HepG2 (cell line): ENCODE data around the gene EIF1AD. TPM values are rescaled to one million over a fixed set of nuclear protein-coding genes. Genes with fewer than 3 reads are reported as not detected.

Experiments used
- ATAC-seq: fragments of 200-7000 bp; cut with Tn5 transposase; 3 replicates; pipeline ENCODE4 v1.9.1; 2020; ENCODE audit warnings: mild to moderate bottlenecking, moderate library complexity
- BruUV-seq: library from RNA; stranded (reverse); fragments of 400-500 nt; replicated peaks from 2 replicates; lab custom pipeline; 2021; lab: Mats Ljungman, UMichigan
- CTCF ChIA-PET: fragments of 300-600 bp; formaldehyde crosslinking; extraction: SDS; loops from one replicate; lab custom pipeline; 2021; ENCODE audit warnings: low total read pairs, inconsistent platforms, low intra/inter-chr PET ratio; lab: Yijun Ruan, JAX
- POLR2A ChIA-PET: fragments of 350-600 bp; sonication (Branson Sonifier 250); formaldehyde crosslinking; loops from one replicate; lab custom pipeline; 2020; ENCODE audit warnings: antibody characterized with exemption, inconsistent platforms; lab: Yijun Ruan, JAX
- DNase-seq: peaks from one replicate; pipeline ENCODE4 v3.0.0-alpha.2; 2015; ENCODE audit warnings: low spot score
- FAIRE-seq: peaks from 3 replicates; lab custom pipeline; 2011; peaks lifted over from hg19 to GRCh38; lab: Jason Lieb, UNC
- H2AFZ ChIP-seq: one replicate; pipeline ENCODE4 v1.6.1; 2011; ENCODE audit warnings: low read length, inconsistent platforms
- H3K27ac ChIP-seq: fragments of 300-600 bp; 3 replicates; pipeline ENCODE4 v1.8.0; 2011; ENCODE audit warnings: mixed run types, mild to moderate bottlenecking, mixed read lengths, low read length, inconsistent platforms; ENCODE audit not compliant: insufficient read depth; ENCODE audit errors: extremely low read length
- H3K27me3 ChIP-seq, 2 experiments: fragments of 200-600 bp in 1 of 2; 2 replicates in 1 of 2; 3 replicates in 1 of 2; pipeline versions ENCODE4 v1.6.0 to v1.8.0; 2011; ENCODE audit warnings: low read length in 2 of 2, mild to moderate bottlenecking in 2 of 2, moderate library complexity in 2 of 2, inconsistent platforms in 1 of 2; ENCODE audit not compliant: insufficient read depth in 2 of 2, control insufficient read depth in 1 of 2
- H3K36me3 ChIP-seq, 2 experiments: fragments of 200-600 bp in 1 of 2; replicated peaks in 1 of 2; 2 replicates in 1 of 2; 3 replicates in 1 of 2; pipeline versions ENCODE4 v1.5.1 to v1.8.0; 2011; ENCODE audit warnings: low read length in 2 of 2, inconsistent platforms in 1 of 2; ENCODE audit not compliant: insufficient read depth in 2 of 2, control insufficient read depth in 1 of 2
- H3K4me1 ChIP-seq: 2 replicates; pipeline ENCODE4 v1.5.1; 2012; ENCODE audit warnings: low read length, inconsistent platforms; ENCODE audit not compliant: insufficient read depth
- H3K4me2 ChIP-seq: 2 replicates; pipeline ENCODE4 v1.6.0; 2011; ENCODE audit warnings: low read depth, low read length, inconsistent platforms
- H3K4me3 ChIP-seq, 3 experiments: fragments of 200-600 bp in 1 of 3; sonication (generic), shearing (Covaris generic) in 1 of 3; replicated peaks in 1 of 3; 2 replicates each; pipeline ENCODE4 v1.5.1; 2011 to 2016; ENCODE audit warnings: low read length in 3 of 3, inconsistent platforms in 2 of 3, low read depth in 2 of 3, mild to moderate bottlenecking in 2 of 3, control low read depth in 1 of 3, mixed read lengths in 1 of 3; ENCODE audit not compliant: insufficient read depth in 1 of 3
- H3K79me2 ChIP-seq: one replicate; pipeline ENCODE4 v1.6.1; 2011; ENCODE audit warnings: low read length, inconsistent platforms; ENCODE audit not compliant: insufficient read depth
- H3K9ac ChIP-seq: 2 replicates; pipeline ENCODE4 v1.6.0; 2011; ENCODE audit warnings: mild to moderate bottlenecking, low read depth, low read length, inconsistent platforms; ENCODE audit not compliant: insufficient read depth
- H3K9me3 ChIP-seq: 2 replicates; pipeline ENCODE4 v1.5.1; 2012; ENCODE audit warnings: mild to moderate bottlenecking, low read length
- H4K20me1 ChIP-seq: 2 replicates; pipeline ENCODE4 v1.6.0; 2011; ENCODE audit warnings: inconsistent platforms, mild to moderate bottlenecking, low read length, moderate library complexity; ENCODE audit not compliant: insufficient read depth
- CC2D1A ChIP-seq: sonication (generic); formaldehyde crosslinking; IDR thresholded peaks from 2 replicates; pipeline ENCODE4 v1.8.1; 2023; ENCODE audit warnings: mild to moderate bottlenecking, missing genetic modification reagents
- FOXP1 ChIP-seq, 2 experiments: fragments of 450-650 bp in 1 of 2; IDR thresholded peaks; 2 replicates each; pipeline ENCODE4 v1.6.1; 2017 to 2018; ENCODE audit warnings: antibody characterized with exemption in 1 of 2
- ISX ChIP-seq: sonication (generic); formaldehyde crosslinking; conservative IDR thresholded peaks from 2 replicates; pipeline ENCODE4 v1.5.0; 2020; ENCODE audit warnings: missing genetic modification reagents
- KLF12 ChIP-seq: sonication (generic); formaldehyde crosslinking; IDR thresholded peaks from 2 replicates; pipeline ENCODE4 v1.4.0; 2020; ENCODE audit warnings: missing genetic modification reagents, borderline replicate concordance
- MED13 ChIP-seq: sonication (generic); formaldehyde crosslinking; IDR thresholded peaks from 2 replicates; pipeline ENCODE4 v1.5.0; 2020; ENCODE audit warnings: missing genetic modification reagents
- ONECUT2 ChIP-seq: sonication (generic); formaldehyde crosslinking; IDR thresholded peaks from 2 replicates; pipeline ENCODE4 v1.4.0; 2020; ENCODE audit warnings: missing genetic modification reagents
- PHB2 ChIP-seq: fragments of 450-650 bp; IDR thresholded peaks from 2 replicates; pipeline ENCODE4 v1.6.1; 2018; ENCODE audit not compliant: partially characterized antibody
- SIN3B ChIP-seq: fragments of 150-350 bp; IDR thresholded peaks from 2 replicates; pipeline ENCODE4 v1.6.1; 2014; ENCODE audit warnings: low read length
- SIX1 ChIP-seq: sonication (generic); formaldehyde crosslinking; IDR thresholded peaks from 2 replicates; pipeline ENCODE4 v1.4.0; 2020; ENCODE audit warnings: missing genetic modification reagents, borderline replicate concordance
- TEF ChIP-seq: sonication (generic); formaldehyde crosslinking; IDR thresholded peaks from 2 replicates; pipeline ENCODE4 v1.5.0; 2020; ENCODE audit warnings: missing genetic modification reagents
- UBTF ChIP-seq: sonication (generic); formaldehyde crosslinking; IDR thresholded peaks from 2 replicates; pipeline ENCODE4 v1.4.0; 2020; ENCODE audit warnings: mild to moderate bottlenecking, missing genetic modification reagents
- ZNF343 ChIP-seq: sonication (generic); formaldehyde crosslinking; IDR thresholded peaks from 2 replicates; pipeline ENCODE4 v1.4.0; 2020; ENCODE audit warnings: mild to moderate bottlenecking, missing genetic modification reagents
- ZNF619 ChIP-seq: sonication (generic); formaldehyde crosslinking; IDR thresholded peaks from 2 replicates; pipeline ENCODE4 v1.4.0; 2020; ENCODE audit warnings: mild to moderate bottlenecking, missing genetic modification reagents
- ZNF703 ChIP-seq: sonication (generic); formaldehyde crosslinking; IDR thresholded peaks from 2 replicates; pipeline ENCODE4 v1.5.1; 2020; ENCODE audit warnings: missing genetic modification reagents, mild to moderate bottlenecking, moderate library complexity, borderline replicate concordance
- WGBS: methylation state at CpG from one replicate; pipeline ENCODE4 v1.1.6; 2017; ENCODE audit warnings: low lambda C conversion rate; 5-methylcytosine and 5-hydroxymethylcytosine counted together
- in situ Hi-C: cut with HindIII; loops from 2 replicates; pipeline ENCODE4 v1.10.0; 2017; ENCODE audit warnings: low pct_unique_long_range_greater_than_20kb; ENCODE audit not compliant: extremely low pct_ligation_motif_present
- intact Hi-C: fragments of 100-400 bp; cut with micrococcal nuclease; formaldehyde crosslinking; loops from one replicate; pipeline ENCODE4 v1.10.0; 2022; ENCODE audit not compliant: unreplicated experiment
- polyA plus RNA-seq, 8 experiments: library from polyadenylated mRNA; depleted of rRNA in 3 of 8; stranded (reverse) in 7 of 8; unstranded in 1 of 8; fragments of >200 nt; fragmentation: Illumina TruSeq in 4 of 8; extraction: Trizol in 4 of 8; gene quantifications; 2 replicates each; pipeline versions ENCODE4 v1.2.1 to v1.2.3, GENCODE V29; 2011 to 2016; ENCODE audit warnings: low read depth in 4 of 8, missing spikeins in 1 of 8, mixed read lengths in 1 of 8; ENCODE audit not compliant: insufficient read depth in 1 of 8
- total RNA-seq, 5 experiments: library from RNA; depleted of rRNA; stranded (reverse); fragments of >200 nt; fragmentation: Illumina TruSeq; extraction: Trizol; gene quantifications; 2 replicates each; pipeline ENCODE4 v1.2.3, GENCODE V29; 2016; ENCODE audit warnings: low read depth in 1 of 5

EIF1AD gene
- total and polyA plus RNA-seq, 2 of the 13 experiments (the other 11 are each of a cell fraction or from before 2014, with no cell fraction given), result 18.2 to 30.8 TPM

GRCh38 chr11:66016793-66017177, 14.8 kb upstream of the EIF1AD start:
- CTCF ChIA-PET, result no interaction called here

GRCh38 chr11:66015936-66016792, 14.2 kb upstream of the EIF1AD start:
- H4K20me1 ChIP-seq, result no peaks in the 10 kb centered on the region
- no peak overlapping the region for H3K27ac ChIP-seq
- intact Hi-C loops (no loop called here), in situ Hi-C loops (no loop called here)
- no TSS peak for BruUV-seq
- H3K9ac ChIP-seq, result no peak overlapping the region
- 0 out of 3 replicates have a peak, but pooled peaks have one; percentile 6 for ATAC-seq
- CTCF ChIA-PET, result no interaction called here
- H3K9me3 ChIP-seq, result no peaks in the 10 kb centered on the region
- H3K4me2 ChIP-seq, result no peak overlapping the region
- no peak overlapping the region for H3K4me3 ChIP-seq
- peaks cover 1% of the 10 kb centered on the region; the same call in 1 of the 2 replicates for H3K4me1 ChIP-seq
- no peaks in the 10 kb centered on the region for H3K79me2 ChIP-seq
- no peak for FAIRE-seq
- H3K36me3 ChIP-seq, result no peaks in the 10 kb centered on the region
- no peak overlapping the region for H2AFZ ChIP-seq
- peaks cover 10 to 39% of the 10 kb centered on the region in 2 experiments; a peak in 4 of 5 replicates for H3K27me3 ChIP-seq
- WGBS, result 10% methylated on average over 8 of the region's 18 CpGs
- no peak for DNase-seq
- POLR2A ChIA-PET, result interaction anchor here (0.6 kb wide), 1 partner anchor 15 kb away, joined by 3 read pairs; no protein-coding TSS in a partner anchor
- no peak for TF ChIP-seq FOXP1 (IDR thresholded peaks at IDR 0.05)
- no peak for TF ChIP-seq FOXP1 (CRISPR knock-in tag; IDR thresholded peaks at IDR 0.05)
- no peak for TF ChIP-seq CC2D1A
- TF ChIP-seq TEF (CRISPR knock-in tag), result no peak
- TF ChIP-seq ISX (CRISPR knock-in tag), result no peak
- TF ChIP-seq SIN3B, result no peak
- TF ChIP-seq UBTF (CRISPR knock-in tag), result no peak
- no peak for TF ChIP-seq ZNF619 (CRISPR knock-in tag)
- TF ChIP-seq PHB2, result no peak
- TF ChIP-seq SIX1, result no peak
- TF ChIP-seq KLF12 (CRISPR knock-in tag), result no peak

More at GRCh38 chr11:66016793-66017177, 14.8 kb upstream of the EIF1AD start:
- Histone ChIP-seq H3K9ac (no peak overlapping the region), H4K20me1 (no peaks in the 10 kb centered on the region), H3K27ac (no peak overlapping the region), H3K36me3 (no peaks in the 10 kb centered on the region), H3K27me3 (peaks cover 9 to 40% of the 10 kb centered on the region in 2 experiments; a peak in 4 of 5 replicates), H3K4me1 (peaks cover 7% of the 10 kb centered on the region; the same call in 1 of the 2 replicates), H2AFZ (no peak overlapping the region), H3K9me3 (no peaks in the 10 kb centered on the region), H3K79me2 (no peaks in the 10 kb centered on the region), H3K4me3 (no peak overlapping the region), H3K4me2 (no peak overlapping the region)
- intact Hi-C loops (no loop called here), in situ Hi-C loops (no loop called here)
- DNase-seq (no peak), FAIRE-seq (no peak), ATAC-seq (no peak)
- POLR2A ChIA-PET, result no interaction called here
- 40% methylated on average over 2 of the region's 10 CpGs for WGBS
- TF ChIP-seq ONECUT2 (CRISPR knock-in tag) (no peak), ZNF343 (CRISPR knock-in tag) (no peak), ZNF703 (no peak), MED13 (CRISPR knock-in tag) (no peak)
- no TSS peak for BruUV-seq
